Sigmoid colon (tissue), 4 donors: ENCODE data around the gene ME3.

Source experiments
- CTCF ChIP-seq, 4 experiments: fragments of 450-650 bp in 3 of 4; fragments of 200-600 bp in 1 of 4; IDR thresholded peaks; one replicate each; pipeline ENCODE4 v1.5.1; 2016 to 2019; ENCODE audit warnings: antibody characterized with exemption in 4 of 4, mild to moderate bottlenecking in 3 of 4, moderate library complexity in 2 of 4
- POLR2A ChIP-seq, 2 donors: fragments of 450-650 bp; IDR thresholded peaks; one replicate each; pipeline ENCODE4 v1.6.1; 2016; ENCODE audit warnings: antibody characterized with exemption in 2 of 2, mild to moderate bottlenecking in 2 of 2, moderate library complexity in 2 of 2
- POLR2AphosphoS5 ChIP-seq, 4 donors: sonication (generic); formaldehyde crosslinking; IDR thresholded peaks; one replicate each; pipeline ENCODE4 v1.6.1; 2017; ENCODE audit warnings: antibody characterized with exemption in 4 of 4

DNA sequence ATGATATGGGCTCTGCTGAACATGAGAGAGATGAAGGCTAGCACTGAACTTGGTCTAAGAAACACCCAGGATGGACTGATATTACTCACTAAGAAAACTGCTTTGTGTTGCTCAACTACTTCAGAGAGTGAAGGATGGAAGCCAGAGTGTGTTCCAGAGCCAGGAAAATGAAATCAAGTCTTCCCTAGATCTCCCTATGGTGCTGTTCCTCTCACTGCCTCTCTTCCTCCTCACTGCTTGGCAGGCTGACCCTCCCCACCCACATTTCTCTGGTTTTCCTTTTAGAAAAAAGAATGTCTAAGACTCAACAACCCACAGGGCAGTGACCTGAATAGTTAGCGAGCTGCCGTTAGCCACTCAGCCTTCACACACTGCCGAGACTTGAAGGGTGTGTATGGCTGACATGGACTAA lies 232.1 kb downstream of the ME3 start:
- TF ChIP-seq POLR2AphosphoS5 (IDR thresholded peaks at IDR 0.05) (peak in 1 of 4 donors; percentile 25), CTCF (IDR thresholded peaks at IDR 0.05) (no peak), POLR2A (IDR thresholded peaks at IDR 0.05) (no peak)
